ENCODE data around the gene STARD4. TPM values are rescaled to one million over a fixed set of nuclear protein-coding genes. Genes with fewer than 3 reads are reported as not detected.

STARD4 gene
- total RNA-seq, 4 donors from 2014 or later: 0.49 to 2.7 (median 1.4) TPM

DNA sequence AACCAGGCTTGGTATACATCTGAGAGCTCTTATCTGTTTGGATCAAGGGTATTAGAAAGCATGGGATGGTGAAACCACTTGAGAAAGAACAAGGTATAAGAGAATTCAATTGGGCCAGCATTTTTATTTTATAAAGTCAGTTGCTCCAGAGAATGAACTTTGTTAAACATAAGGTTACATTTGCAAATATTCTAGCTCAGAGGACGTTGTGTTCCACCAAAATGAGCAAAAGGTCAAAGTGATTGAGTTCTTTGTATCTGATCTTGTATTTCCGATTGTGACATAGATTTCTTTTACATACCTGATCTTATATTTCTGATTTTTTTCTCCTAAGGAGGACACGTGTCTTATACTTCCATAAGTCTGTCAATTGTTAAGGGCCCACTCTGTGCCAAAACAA is 8.6 kb upstream of the STARD4 start:
- in situ Hi-C loops (cut with MboI; ENCODE audit: low sequenced_read_pairs in 4 of 4): no loop called here

DNA sequence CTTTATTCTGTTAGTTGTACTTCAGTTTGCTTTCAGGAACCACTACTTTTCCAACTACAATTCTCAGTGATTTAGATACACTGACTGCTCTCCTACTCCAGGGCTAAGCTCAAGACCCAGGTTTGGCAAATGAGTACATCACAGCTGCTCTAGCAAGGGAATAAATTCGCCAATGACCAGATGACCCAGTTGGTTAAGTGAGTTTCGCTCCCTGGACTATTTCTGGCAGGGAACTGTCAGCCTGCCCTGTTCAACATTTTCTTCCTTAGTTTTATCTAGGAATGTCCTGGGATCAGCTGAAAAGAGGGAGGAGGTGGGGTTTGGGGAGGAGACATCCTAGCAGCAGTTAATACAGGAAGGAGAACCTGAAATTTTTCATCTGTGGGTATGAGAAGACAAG is 6.4 kb upstream of the STARD4 start:
- Histone ChIP-seq H3K4me1 (no peaks in the 10 kb centered on the region), H3K27me3 (no peaks in the 10 kb centered on the region), H3K4me3 (no peak overlapping the region), H3K27ac (no peak overlapping the region), H3K9me3 (no peaks in the 10 kb centered on the region), H3K36me3 (no peaks in the 10 kb centered on the region)
- DNase-seq (no peak), ATAC-seq (no peak)
- in situ Hi-C loops (cut with MboI; ENCODE audit: low sequenced_read_pairs in 4 of 4): no loop called here
- intact Hi-C loops (cut with DNase I; ENCODE audit: low total_unique reads): no loop called here
- TF ChIP-seq POLR2A (IDR thresholded peaks at IDR 0.05): no peak
- TF ChIP-seq, protein P1, sequence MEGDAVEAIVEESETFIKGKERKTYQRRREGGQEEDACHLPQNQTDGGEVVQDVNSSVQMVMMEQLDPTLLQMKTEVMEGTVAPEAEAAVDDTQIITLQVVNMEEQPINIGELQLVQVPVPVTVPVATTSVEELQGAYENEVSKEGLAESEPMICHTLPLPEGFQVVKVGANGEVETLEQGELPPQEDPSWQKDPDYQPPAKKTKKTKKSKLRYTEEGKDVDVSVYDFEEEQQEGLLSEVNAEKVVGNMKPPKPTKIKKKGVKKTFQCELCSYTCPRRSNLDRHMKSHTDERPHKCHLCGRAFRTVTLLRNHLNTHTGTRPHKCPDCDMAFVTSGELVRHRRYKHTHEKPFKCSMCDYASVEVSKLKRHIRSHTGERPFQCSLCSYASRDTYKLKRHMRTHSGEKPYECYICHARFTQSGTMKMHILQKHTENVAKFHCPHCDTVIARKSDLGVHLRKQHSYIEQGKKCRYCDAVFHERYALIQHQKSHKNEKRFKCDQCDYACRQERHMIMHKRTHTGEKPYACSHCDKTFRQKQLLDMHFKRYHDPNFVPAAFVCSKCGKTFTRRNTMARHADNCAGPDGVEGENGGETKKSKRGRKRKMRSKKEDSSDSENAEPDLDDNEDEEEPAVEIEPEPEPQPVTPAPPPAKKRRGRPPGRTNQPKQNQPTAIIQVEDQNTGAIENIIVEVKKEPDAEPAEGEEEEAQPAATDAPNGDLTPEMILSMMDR (IDR thresholded peaks at IDR 0.05 in 4 of 5, conservative IDR thresholded peaks at IDR 0.05 in 1 of 5): no peak

More for the DNA sequence above, 8.6 kb upstream of the STARD4 start:
- no peak for DNase-seq
- ATAC-seq: no peak
- no peaks in the 10 kb centered on the region for H3K27me3 ChIP-seq
- no peaks in the 10 kb centered on the region for H3K9me3 ChIP-seq
- H3K4me1 ChIP-seq: no peaks in the 10 kb centered on the region
- intact Hi-C loops (cut with DNase I; ENCODE audit: low total_unique reads): no loop called here
- no peaks in the 10 kb centered on the region for H3K36me3 ChIP-seq
- H3K27ac ChIP-seq: no peak overlapping the region
- no peak overlapping the region for H3K4me3 ChIP-seq
- TF ChIP-seq POLR2A (IDR thresholded peaks at IDR 0.05): no peak
- TF ChIP-seq, protein P1 (IDR thresholded peaks at IDR 0.05 in 4 of 5, conservative IDR thresholded peaks at IDR 0.05 in 1 of 5): no peak

DNA sequence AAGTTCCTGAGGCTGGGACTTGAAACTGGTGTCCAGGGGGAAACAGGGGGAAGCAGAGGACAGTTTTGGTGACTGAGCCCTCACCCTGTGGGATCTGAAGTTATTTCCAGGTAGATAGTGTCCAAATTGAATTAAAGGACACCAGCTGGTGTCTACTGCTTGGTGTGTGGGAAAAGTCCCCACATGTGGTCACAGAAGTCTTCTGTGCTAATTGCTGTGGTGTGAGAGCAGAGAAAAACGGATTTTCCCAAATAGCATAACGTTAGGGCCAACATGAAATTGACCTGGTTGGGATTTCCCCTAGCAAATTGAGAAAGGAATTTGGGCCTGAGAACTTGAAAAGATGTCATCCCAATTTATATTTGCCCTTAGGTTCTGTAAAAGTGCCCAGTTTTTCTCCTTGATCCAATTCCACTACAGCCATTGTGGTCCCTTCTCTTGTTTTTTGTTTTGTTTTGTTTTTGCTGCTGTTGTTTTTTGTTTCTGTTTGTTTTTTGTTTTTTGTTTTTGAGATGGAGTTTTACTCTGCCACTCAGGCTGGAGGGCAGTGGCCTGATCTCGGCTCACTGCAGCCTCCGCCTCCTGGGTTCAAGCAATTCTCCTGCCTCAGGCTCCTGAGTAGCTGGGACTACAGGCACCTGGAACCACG is 5.6 kb upstream of the STARD4 start:
- Histone ChIP-seq H3K36me3 (no peaks in the 10 kb centered on the region), H3K4me3 (no peak overlapping the region), H3K4me1 (peaks cover 0 to 4% of the 10 kb centered on the region in 2 donors), H3K9me3 (no peaks in the 10 kb centered on the region), H3K27ac (no peak overlapping the region), H3K27me3 (no peaks in the 10 kb centered on the region)
- in situ Hi-C loops (cut with MboI; ENCODE audit: low sequenced_read_pairs in 4 of 4) (no loop called here), intact Hi-C loops (cut with DNase I; ENCODE audit: low total_unique reads) (no loop called here)
- DNase-seq: no peak
- ATAC-seq: no peak
- TF ChIP-seq POLR2A (IDR thresholded peaks at IDR 0.05): no peak
- TF ChIP-seq, protein P1 (IDR thresholded peaks at IDR 0.05 in 4 of 5, conservative IDR thresholded peaks at IDR 0.05 in 1 of 5): no peak

DNA sequence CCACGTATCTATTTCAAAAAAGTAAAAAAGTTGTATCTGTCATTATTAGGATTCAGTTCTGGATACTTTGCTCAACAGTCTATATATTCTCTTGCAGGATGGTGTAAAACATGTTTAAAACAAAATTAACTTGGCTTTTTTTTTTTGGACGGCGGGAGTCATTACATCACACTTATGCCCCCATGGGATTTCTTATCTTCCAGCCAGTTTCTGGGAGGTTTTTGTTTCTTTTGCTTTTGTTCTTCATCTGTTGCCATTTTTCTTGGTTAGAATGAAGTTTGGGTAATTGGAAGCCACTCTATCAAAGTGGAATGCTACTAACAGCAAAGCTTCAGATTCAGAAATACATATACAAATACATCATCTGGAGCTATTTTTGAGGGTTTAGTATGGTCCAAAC is 1.8 kb upstream of the STARD4 start:
- Histone ChIP-seq H3K9me3 (no peaks in the 10 kb centered on the region), H3K27me3 (no peaks in the 10 kb centered on the region), H3K27ac (no peak overlapping the region), H3K36me3 (no peaks in the 10 kb centered on the region), H3K4me1 (peaks cover 0 to 5% of the 10 kb centered on the region in 2 donors), H3K4me3 (no peak overlapping the region)
- ATAC-seq: no peak
- no peak for DNase-seq
- in situ Hi-C loops (cut with MboI; ENCODE audit: low sequenced_read_pairs in 4 of 4): no loop called here
- intact Hi-C loops (cut with DNase I; ENCODE audit: low total_unique reads): no loop called here
- TF ChIP-seq, protein P1 (IDR thresholded peaks at IDR 0.05 in 4 of 5, conservative IDR thresholded peaks at IDR 0.05 in 1 of 5): no peak
- no peak for TF ChIP-seq POLR2A (IDR thresholded peaks at IDR 0.05)

DNA sequence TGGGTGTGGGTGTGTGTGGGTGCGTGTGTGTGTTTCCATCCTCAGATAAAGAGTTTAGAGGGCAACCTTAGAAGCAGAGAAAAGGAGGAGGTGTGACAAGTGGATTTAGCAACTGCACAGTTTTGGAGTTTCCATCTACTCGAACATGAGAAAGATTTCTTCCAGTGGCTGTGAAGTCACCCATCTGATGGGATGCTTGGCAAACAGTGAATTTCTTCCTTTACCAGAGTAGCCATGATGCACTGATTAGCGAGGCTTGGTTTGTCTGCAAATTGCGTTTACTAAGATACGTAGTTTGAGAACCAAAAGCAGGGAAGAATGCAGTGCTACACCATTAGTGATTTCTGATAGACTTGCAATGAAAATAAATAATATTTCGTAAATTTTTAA is 791 bp upstream of the STARD4 start:
- in situ Hi-C loops (cut with MboI; ENCODE audit: low sequenced_read_pairs in 4 of 4) (no loop called here), intact Hi-C loops (cut with DNase I; ENCODE audit: low total_unique reads) (loop anchor here (2.0 kb wide), 1 partner anchor 38 kb away; no protein-coding TSS in a partner anchor)
- Histone ChIP-seq H3K27me3 (no peaks in the 10 kb centered on the region), H3K27ac (peak overlapping the region; percentile 63 to 81 (median 68)), H3K4me3 (peak overlapping the region; percentile 67 to 79 (median 68)), H3K4me1 (peaks cover 0 to 5% of the 10 kb centered on the region in 2 donors), H3K36me3 (no peaks in the 10 kb centered on the region), H3K9me3 (no peaks in the 10 kb centered on the region)
- no peak for TF ChIP-seq POLR2A (IDR thresholded peaks at IDR 0.05)
- TF ChIP-seq, protein P1 (IDR thresholded peaks at IDR 0.05 in 4 of 5, conservative IDR thresholded peaks at IDR 0.05 in 1 of 5): no peak
- DNase-seq (no peak), ATAC-seq (peak in 1 of 2 donors; percentile 10)

Measured in gastrocnemius medialis (tissue), 4 donors.